ENCODE data around the gene TRIM3. TPM values are rescaled to one million over a fixed set of nuclear protein-coding genes. Genes with fewer than 3 reads are reported as not detected.
A peak's percentile ranks its signal among the peaks of the same experiment; 100 is the strongest.

Gene TRIM3
- polyA plus RNA-seq, 1 donor from 2014 or later: 81.7 TPM

DNA sequence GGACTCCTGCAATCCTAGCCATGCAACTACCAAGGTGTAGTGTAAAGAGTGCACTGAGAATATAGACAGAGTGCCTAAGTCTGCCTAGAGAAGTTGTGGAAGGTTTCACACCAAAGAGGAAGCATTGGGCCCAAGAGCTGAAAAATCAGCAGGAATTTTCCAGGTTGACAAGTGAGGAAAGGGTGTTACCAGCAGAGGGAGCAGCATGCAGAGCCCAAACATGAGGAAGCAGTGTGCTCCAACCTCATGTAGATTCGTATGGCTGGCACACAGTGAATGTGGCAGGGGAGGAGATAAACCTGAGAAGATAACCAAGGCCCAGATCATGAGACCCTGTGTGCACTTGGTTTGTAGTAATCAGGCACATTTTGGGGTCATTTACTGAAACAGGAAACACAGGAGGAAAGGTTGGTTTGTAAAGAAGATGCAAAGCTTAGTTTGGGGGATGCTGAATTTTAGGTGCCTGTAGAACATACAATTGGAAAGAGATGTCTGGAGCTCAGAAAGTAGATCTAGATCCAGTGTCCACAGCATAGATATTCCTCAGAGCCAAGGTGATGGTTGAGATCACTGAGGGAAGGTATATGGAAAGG is 34.7 kb downstream of the TRIM3 start:
- no peaks in the 10 kb centered on the region for H3K9me3 ChIP-seq (ENCODE audit: low read length)
- no peaks in the 10 kb centered on the region for H3K27me3 ChIP-seq (ENCODE audit: insufficient read depth, low read depth, low read length)
- H3K4me3 ChIP-seq (ENCODE audit: low read length): no peak overlapping the region
- H3K4me2 ChIP-seq (ENCODE audit: low read length): no peak overlapping the region
- no peaks in the 10 kb centered on the region for H3K9me2 ChIP-seq (ENCODE audit: insufficient read depth, low read length)
- TF ChIP-seq SMC3 (conservative IDR thresholded peaks at IDR 0.05; ENCODE audit: poor library complexity) (peak; percentile 44), EP300 (conservative IDR thresholded peaks at IDR 0.05; ENCODE audit: poor library complexity, severe bottlenecking) (no peak), TAF1 (IDR thresholded peaks at IDR 0.05; ENCODE audit: low read depth) (no peak), POLR2AphosphoS5 (IDR thresholded peaks at IDR 0.05) (no peak), RAD21 (conservative IDR thresholded peaks at IDR 0.05) (peak; percentile 36), EZH2 (IDR thresholded peaks at IDR 0.05; ENCODE audit: borderline replicate concordance, insufficient read depth, low read length, poor library complexity, severe bottlenecking) (no peak), MXI1 (conservative IDR thresholded peaks at IDR 0.05; ENCODE audit: poor library complexity, severe bottlenecking) (peak; percentile 26)
- TF ChIP-seq, protein P1, sequence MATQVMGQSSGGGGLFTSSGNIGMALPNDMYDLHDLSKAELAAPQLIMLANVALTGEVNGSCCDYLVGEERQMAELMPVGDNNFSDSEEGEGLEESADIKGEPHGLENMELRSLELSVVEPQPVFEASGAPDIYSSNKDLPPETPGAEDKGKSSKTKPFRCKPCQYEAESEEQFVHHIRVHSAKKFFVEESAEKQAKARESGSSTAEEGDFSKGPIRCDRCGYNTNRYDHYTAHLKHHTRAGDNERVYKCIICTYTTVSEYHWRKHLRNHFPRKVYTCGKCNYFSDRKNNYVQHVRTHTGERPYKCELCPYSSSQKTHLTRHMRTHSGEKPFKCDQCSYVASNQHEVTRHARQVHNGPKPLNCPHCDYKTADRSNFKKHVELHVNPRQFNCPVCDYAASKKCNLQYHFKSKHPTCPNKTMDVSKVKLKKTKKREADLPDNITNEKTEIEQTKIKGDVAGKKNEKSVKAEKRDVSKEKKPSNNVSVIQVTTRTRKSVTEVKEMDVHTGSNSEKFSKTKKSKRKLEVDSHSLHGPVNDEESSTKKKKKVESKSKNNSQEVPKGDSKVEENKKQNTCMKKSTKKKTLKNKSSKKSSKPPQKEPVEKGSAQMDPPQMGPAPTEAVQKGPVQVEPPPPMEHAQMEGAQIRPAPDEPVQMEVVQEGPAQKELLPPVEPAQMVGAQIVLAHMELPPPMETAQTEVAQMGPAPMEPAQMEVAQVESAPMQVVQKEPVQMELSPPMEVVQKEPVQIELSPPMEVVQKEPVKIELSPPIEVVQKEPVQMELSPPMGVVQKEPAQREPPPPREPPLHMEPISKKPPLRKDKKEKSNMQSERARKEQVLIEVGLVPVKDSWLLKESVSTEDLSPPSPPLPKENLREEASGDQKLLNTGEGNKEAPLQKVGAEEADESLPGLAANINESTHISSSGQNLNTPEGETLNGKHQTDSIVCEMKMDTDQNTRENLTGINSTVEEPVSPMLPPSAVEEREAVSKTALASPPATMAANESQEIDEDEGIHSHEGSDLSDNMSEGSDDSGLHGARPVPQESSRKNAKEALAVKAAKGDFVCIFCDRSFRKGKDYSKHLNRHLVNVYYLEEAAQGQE (IDR thresholded peaks at IDR 0.05; ENCODE audit: borderline replicate concordance): no peak
- TF ChIP-seq, protein P2, sequence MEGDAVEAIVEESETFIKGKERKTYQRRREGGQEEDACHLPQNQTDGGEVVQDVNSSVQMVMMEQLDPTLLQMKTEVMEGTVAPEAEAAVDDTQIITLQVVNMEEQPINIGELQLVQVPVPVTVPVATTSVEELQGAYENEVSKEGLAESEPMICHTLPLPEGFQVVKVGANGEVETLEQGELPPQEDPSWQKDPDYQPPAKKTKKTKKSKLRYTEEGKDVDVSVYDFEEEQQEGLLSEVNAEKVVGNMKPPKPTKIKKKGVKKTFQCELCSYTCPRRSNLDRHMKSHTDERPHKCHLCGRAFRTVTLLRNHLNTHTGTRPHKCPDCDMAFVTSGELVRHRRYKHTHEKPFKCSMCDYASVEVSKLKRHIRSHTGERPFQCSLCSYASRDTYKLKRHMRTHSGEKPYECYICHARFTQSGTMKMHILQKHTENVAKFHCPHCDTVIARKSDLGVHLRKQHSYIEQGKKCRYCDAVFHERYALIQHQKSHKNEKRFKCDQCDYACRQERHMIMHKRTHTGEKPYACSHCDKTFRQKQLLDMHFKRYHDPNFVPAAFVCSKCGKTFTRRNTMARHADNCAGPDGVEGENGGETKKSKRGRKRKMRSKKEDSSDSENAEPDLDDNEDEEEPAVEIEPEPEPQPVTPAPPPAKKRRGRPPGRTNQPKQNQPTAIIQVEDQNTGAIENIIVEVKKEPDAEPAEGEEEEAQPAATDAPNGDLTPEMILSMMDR (IDR thresholded peaks at IDR 0.05; ENCODE audit: poor library complexity, severe bottlenecking): peak; percentile 56
- H3F3A ChIP-seq (ENCODE audit: insufficient read depth, low read length, poor library complexity, severe bottlenecking): no peaks in the 10 kb centered on the region
- no peak overlapping the region for H3K27ac ChIP-seq (ENCODE audit: low read length)
- H3K9ac ChIP-seq (ENCODE audit: low read length): no peak overlapping the region
- H3K79me2 ChIP-seq (replicated peaks; ENCODE audit: insufficient read depth, low read length): no peaks in the 10 kb centered on the region
- no peaks in the 10 kb centered on the region for H3K36me3 ChIP-seq (ENCODE audit: insufficient read depth, low read length)
- no peak overlapping the region for H2AFZ ChIP-seq (ENCODE audit: low read depth, low read length)
- no peaks in the 10 kb centered on the region for H4K20me1 ChIP-seq (ENCODE audit: insufficient read depth)

DNA sequence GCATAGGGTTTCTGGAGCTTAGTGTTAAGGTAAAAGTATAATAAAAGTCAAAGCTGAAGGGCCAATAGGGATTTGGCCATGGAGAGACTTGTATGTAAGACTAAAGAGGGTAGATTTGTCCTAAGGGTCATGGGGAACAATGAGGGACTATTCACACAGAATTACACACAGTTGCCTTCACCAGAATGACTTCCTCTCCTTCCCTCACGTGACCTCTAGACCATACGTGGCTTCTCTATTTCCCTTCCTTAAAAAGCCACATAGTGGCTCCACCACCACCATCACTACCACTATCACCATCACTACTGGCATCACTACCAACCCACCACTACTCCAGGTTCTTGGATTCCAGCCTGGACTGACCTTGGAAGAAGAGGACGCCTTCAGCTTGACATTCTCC is 35.7 kb downstream of the TRIM3 start:
- TF ChIP-seq POLR2AphosphoS5 (IDR thresholded peaks at IDR 0.05): no peak
- TF ChIP-seq SMC3 (conservative IDR thresholded peaks at IDR 0.05; ENCODE audit: poor library complexity): no peak
- TF ChIP-seq, protein P2 (IDR thresholded peaks at IDR 0.05; ENCODE audit: poor library complexity, severe bottlenecking): no peak
- no peak for TF ChIP-seq MXI1 (conservative IDR thresholded peaks at IDR 0.05; ENCODE audit: poor library complexity, severe bottlenecking)
- no peak for TF ChIP-seq EP300 (conservative IDR thresholded peaks at IDR 0.05; ENCODE audit: poor library complexity, severe bottlenecking)
- TF ChIP-seq, protein P1 (IDR thresholded peaks at IDR 0.05; ENCODE audit: borderline replicate concordance): no peak
- no peak for TF ChIP-seq TAF1 (IDR thresholded peaks at IDR 0.05; ENCODE audit: low read depth)
- no peak for TF ChIP-seq RAD21 (conservative IDR thresholded peaks at IDR 0.05)
- Histone ChIP-seq H3K27me3 (ENCODE audit: insufficient read depth, low read depth, low read length) (no peaks in the 10 kb centered on the region), H3K4me3 (ENCODE audit: low read length) (no peak overlapping the region), H2AFZ (ENCODE audit: low read depth, low read length) (no peak overlapping the region), H3K4me2 (ENCODE audit: low read length) (no peak overlapping the region), H3K9me3 (ENCODE audit: low read length) (no peaks in the 10 kb centered on the region), H3F3A (ENCODE audit: insufficient read depth, low read length, poor library complexity, severe bottlenecking) (no peaks in the 10 kb centered on the region), H3K79me2 (replicated peaks; ENCODE audit: insufficient read depth, low read length) (no peaks in the 10 kb centered on the region), H3K9ac (ENCODE audit: low read length) (no peak overlapping the region), H3K27ac (ENCODE audit: low read length) (no peak overlapping the region), H3K9me2 (ENCODE audit: insufficient read depth, low read length) (no peaks in the 10 kb centered on the region), H3K36me3 (ENCODE audit: insufficient read depth, low read length) (no peaks in the 10 kb centered on the region), H4K20me1 (ENCODE audit: insufficient read depth) (no peaks in the 10 kb centered on the region)
